Suprapubic skin (tissue), 4 donors: ENCODE data around the gene MEF2A.
"Not testable (repeated sequence)": the region's sequence is repeated elsewhere in the genome, so short reads cannot be mapped to it uniquely, and the experiment has no call there.

Source experiments
- EP300 ChIP-seq: sonication (generic); formaldehyde crosslinking; IDR thresholded peaks from one replicate; pipeline ENCODE4 v1.6.1; 2017; ENCODE audit warnings: antibody characterized with exemption
- POLR2A ChIP-seq, 2 donors: fragments of 450-650 bp; IDR thresholded peaks; one replicate each; pipeline ENCODE4 v1.6.1; 2017; ENCODE audit warnings: antibody characterized with exemption in 2 of 2, mild to moderate bottlenecking in 2 of 2, moderate library complexity in 2 of 2
- POLR2AphosphoS5 ChIP-seq, 3 donors: sonication (generic); formaldehyde crosslinking; IDR thresholded peaks; one replicate each; pipeline ENCODE4 v1.6.1; 2017; ENCODE audit warnings: antibody characterized with exemption in 3 of 3
- TF ChIP-seq, protein P1 (sequence below), 2 donors: fragments of 200-600 bp in 1 of 2; fragments of 450-650 bp in 1 of 2; sonication (generic) in 1 of 2; IDR thresholded peaks; one replicate each; pipeline ENCODE4 v1.5.1; 2016 to 2019; ENCODE audit warnings: antibody characterized with exemption in 2 of 2, mild to moderate bottlenecking in 1 of 2, moderate library complexity in 1 of 2

- not testable (repeated sequence) for TF ChIP-seq EP300; POLR2A (IDR thresholded peaks at IDR 0.05); POLR2AphosphoS5 (IDR thresholded peaks at IDR 0.05)
- TF ChIP-seq, protein P1, sequence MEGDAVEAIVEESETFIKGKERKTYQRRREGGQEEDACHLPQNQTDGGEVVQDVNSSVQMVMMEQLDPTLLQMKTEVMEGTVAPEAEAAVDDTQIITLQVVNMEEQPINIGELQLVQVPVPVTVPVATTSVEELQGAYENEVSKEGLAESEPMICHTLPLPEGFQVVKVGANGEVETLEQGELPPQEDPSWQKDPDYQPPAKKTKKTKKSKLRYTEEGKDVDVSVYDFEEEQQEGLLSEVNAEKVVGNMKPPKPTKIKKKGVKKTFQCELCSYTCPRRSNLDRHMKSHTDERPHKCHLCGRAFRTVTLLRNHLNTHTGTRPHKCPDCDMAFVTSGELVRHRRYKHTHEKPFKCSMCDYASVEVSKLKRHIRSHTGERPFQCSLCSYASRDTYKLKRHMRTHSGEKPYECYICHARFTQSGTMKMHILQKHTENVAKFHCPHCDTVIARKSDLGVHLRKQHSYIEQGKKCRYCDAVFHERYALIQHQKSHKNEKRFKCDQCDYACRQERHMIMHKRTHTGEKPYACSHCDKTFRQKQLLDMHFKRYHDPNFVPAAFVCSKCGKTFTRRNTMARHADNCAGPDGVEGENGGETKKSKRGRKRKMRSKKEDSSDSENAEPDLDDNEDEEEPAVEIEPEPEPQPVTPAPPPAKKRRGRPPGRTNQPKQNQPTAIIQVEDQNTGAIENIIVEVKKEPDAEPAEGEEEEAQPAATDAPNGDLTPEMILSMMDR (IDR thresholded peaks at IDR 0.05): not testable (repeated sequence)
These were observed 184.5 kb downstream of the MEF2A start for GRCh38 chr15:99750326-99750725.
